Esophagus muscularis mucosa (tissue), 3 donors: Measurements from ENCODE around the gene ZNF831.

Source experiments
- CTCF ChIP-seq, 3 experiments: fragments of 200-600 bp in 2 of 3; fragments of 450-650 bp in 1 of 3; sonication (generic) in 2 of 3; IDR thresholded peaks; one replicate each; pipeline ENCODE4 v1.5.1; 2017 to 2019; ENCODE audit warnings: antibody characterized with exemption in 3 of 3, mild to moderate bottlenecking in 2 of 3, moderate library complexity in 1 of 3
- EP300 ChIP-seq: sonication (generic); formaldehyde crosslinking; IDR thresholded peaks from one replicate; pipeline ENCODE4 v1.6.1; 2017; ENCODE audit warnings: antibody characterized with exemption

DNA sequence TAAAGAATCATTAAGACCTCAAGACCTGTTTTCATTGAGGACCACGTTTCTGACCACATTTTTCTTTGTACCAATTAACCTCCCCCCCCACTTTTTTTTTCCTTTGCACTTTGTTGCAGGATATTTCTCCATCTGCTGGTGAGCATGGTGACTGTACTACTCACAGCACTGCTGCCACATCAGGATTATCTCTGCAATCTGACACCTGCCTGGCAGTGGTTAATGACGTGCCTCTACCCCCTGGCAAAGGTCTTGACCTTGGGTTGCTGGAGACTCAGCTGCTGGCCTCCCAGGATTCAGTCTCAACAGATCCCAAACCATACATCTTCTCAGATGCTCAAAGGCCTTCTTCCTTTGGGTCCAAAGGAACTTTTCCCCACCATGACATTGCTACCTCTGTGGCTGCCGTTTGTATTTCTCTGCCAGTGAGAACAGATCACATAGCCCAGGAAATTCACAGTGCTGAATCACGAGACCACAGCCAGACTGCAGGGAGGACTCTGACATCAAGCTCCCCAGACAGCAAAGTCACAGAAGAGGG, 90.2 kb downstream of the ZNF831 start:
- TF ChIP-seq CTCF (IDR thresholded peaks at IDR 0.05) (no peak), EP300 (no peak)
